HFF-Myc (cell line): ENCODE results near the gene FAM13A.
A peak's percentile ranks its signal among the peaks of the same experiment; 100 is the strongest.

ENCODE experiments used
- DNase-seq: peaks from one replicate; pipeline ENCODE4 v3.0.0-alpha.2; 2011; ENCODE audit warnings: low read depth; ENCODE audit errors: extremely low read depth
- H3K4me3 ChIP-seq: replicated peaks from 2 replicates; pipeline ENCODE4 v1.5.1; 2011; ENCODE audit warnings: low read depth, mild to moderate bottlenecking, control low read depth, low read length
- TF ChIP-seq, protein P1 (sequence below): IDR thresholded peaks from 2 replicates; pipeline ENCODE4 v1.5.1; 2012; ENCODE audit warnings: mild to moderate bottlenecking, low read depth, low read length, control low read depth; ENCODE audit errors: missing control alignments

FAM13A gene

DNA sequence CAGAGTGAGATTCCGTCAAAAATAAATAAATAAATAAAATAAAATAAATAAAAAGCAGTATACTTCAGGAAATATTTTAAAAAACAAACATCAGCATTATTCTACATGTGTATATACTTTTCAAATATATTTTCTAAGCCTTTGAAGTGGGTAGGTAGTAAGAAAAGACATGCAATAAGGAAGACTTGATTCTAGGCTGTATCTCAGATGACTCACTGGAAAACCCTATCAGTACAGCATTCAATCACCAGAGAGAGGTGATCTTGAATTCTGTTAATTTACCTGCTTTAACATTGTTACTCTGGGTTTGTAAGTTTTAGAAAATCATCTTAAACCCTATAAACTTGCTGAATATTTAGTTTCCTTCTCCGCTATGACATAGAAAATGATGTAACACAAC lies 252.8 kb downstream of the FAM13A start:
- no peak for DNase-seq
- H3K4me3 ChIP-seq = no peak overlapping the region
- TF ChIP-seq, protein P1, sequence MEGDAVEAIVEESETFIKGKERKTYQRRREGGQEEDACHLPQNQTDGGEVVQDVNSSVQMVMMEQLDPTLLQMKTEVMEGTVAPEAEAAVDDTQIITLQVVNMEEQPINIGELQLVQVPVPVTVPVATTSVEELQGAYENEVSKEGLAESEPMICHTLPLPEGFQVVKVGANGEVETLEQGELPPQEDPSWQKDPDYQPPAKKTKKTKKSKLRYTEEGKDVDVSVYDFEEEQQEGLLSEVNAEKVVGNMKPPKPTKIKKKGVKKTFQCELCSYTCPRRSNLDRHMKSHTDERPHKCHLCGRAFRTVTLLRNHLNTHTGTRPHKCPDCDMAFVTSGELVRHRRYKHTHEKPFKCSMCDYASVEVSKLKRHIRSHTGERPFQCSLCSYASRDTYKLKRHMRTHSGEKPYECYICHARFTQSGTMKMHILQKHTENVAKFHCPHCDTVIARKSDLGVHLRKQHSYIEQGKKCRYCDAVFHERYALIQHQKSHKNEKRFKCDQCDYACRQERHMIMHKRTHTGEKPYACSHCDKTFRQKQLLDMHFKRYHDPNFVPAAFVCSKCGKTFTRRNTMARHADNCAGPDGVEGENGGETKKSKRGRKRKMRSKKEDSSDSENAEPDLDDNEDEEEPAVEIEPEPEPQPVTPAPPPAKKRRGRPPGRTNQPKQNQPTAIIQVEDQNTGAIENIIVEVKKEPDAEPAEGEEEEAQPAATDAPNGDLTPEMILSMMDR = no peak

DNA sequence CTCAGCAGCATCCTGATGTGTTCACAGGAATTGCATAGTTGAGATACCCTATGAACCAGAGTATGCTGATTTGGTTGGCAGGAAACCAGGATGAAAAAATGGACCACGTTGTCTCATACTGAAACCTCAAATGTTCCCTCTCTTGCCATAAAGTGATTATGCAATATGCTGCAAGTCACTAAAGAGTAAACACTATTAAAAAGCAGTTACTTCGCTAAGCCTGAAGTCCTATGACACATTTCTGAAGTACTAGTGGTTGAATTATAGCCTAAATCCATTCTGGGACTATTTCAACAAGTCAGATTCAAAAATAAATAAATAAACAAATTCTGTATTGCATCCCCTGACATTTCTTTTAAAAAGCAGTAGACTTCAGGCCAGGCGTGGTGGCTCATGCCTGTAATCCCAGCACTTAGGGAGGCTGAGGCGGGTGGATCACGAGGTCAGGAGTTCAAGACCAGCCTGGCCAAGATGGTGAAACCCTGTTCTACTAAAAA lies 253.3 kb downstream of the FAM13A start:
- peak; percentile 54 for DNase-seq
- TF ChIP-seq, protein P1 = no peak
- H3K4me3 ChIP-seq = no peak overlapping the region

DNA sequence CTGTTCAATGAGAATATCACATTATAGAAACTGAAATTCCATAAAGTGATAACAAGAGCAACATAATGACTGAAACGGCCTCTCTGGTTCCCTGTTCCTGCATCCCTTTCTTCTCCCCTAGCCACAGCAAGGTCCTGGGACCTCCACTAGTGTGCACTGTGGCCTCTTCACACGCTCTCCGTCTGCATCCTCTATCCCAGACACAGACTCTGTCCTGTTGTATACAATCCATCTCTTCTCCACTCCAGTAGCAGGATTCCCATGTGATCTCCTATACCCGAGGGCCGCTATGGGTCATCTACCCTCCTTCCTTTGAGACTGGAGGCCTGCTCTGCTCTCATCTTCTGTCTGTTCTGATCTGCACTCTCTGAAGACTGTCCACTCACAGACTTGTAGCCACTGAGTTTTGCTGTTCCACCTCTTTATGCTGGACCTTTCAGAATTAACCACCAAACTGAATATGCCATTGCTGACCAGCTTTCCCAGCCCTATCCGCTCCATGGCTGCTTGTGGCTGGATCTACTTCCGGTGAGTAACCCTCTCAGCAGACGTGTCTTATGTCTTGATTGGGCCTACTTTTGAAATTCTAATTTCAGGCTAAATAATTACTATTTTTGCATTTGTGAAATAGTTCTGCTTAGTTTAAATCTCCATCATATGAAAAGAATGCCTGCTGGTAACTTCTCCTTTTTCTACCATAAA lies 254.2 kb downstream of the FAM13A start:
- TF ChIP-seq, protein P1 = no peak
- no peak overlapping the region for H3K4me3 ChIP-seq
- no peak for DNase-seq

DNA sequence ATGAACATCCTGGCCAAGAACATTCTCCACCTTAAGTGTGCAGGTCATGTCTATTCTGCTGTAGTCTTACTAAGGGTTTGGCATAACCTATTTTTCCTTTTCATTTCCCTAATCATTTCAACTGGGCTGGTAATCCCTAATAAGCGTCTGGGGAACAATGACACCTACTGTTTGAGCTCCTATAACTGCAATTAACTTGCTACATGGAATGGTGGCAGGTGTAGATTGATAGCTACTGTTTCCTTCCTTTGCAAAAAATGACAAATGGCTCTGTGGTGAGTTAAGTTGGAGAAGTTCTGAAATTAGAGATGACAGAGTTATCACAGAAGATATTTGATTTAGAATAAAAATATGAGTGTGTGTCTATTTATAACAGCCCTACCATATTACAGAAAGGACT lies 254.8 kb downstream of the FAM13A start:
- H3K4me3 ChIP-seq = no peak overlapping the region
- no peak for DNase-seq
- TF ChIP-seq, protein P1 = no peak

GRCh38 chr4:88799900-88800299 lies 257.1 kb downstream of the FAM13A start:
- H3K4me3 ChIP-seq = no peak overlapping the region
- DNase-seq = no peak
- TF ChIP-seq, protein P1 = no peak

DNA sequence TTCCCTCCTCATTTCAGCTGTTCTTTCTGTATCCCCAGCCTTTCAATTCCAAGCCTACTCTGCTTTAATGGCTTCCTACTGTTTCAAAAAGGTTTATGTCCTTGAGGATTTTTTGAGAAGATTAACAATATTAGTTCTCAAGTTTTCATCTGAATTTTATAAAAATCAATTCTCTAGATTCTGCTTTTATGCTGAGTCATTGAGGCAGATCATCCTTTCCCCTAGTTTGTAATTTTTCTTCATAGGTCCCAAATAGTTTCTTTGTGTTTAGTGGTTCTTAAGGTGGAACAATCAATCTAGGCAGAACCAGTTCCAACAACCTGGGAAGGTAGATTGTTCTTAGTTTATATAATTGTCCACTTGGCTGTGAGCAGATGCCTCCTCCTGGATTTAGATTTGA lies 259.3 kb downstream of the FAM13A start:
- TF ChIP-seq, protein P1 = no peak
- H3K4me3 ChIP-seq = no peak overlapping the region
- no peak for DNase-seq

DNA sequence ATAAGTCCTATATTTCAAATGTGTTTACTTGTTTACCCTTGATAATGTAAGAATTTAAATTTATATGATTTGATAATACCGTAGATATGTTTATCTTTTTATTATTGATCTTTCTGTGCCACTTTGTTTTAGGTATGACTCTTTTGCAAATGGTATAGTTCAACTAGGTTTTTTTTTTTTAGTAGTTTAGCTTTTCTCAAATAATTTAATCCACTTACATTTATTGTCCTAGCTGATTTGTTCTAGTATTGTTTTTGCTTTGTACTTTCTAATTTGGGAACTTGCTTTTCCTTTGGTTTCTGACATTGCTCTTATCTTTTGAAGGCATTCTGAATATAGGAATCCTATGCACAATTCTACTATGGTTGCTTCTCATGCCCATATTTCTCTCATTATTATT lies 260.4 kb downstream of the FAM13A start:
- TF ChIP-seq, protein P1 = no peak
- H3K4me3 ChIP-seq = no peak overlapping the region
- DNase-seq = no peak
